Measurements from ENCODE around the gene SRGAP3.

Gene SRGAP3

DNA sequence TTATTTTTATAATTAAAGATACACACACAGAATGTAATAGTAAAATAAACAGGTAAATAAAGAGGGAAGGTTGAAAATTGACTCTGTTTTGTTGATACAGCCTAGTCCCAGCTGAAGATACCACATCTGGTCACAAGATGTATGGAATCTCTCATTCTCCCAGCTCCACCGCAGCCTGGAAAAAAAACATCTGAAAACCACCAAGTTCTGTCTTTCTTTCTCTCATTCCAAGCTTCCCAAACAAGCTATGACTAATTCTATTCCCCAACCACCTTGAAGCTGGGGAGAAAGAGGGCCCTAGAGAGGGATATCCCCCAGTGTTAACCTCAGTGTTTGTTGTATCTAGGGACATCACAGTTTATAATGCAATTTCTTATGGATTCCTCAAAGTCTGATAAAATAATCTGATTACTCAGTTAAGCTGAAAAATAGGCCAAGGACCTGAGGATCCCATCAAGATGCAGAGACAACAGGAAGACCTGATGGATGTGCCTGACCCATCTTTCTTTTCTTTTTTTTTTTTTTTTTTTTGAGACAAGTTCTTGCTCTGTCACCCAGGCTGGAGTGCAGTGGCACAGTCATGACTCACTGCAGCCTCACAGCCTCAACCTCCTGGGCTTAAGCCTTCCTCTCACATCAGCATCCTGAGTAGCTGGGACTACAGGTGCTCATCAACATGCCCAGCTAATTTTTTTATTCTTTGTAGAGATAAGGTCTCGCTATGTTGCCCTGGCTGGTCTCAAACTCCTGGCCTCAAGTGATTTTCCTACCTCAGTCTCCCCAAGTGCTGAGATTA, 38.1 kb downstream of the SRGAP3 start:
- H3K36me3 ChIP-seq, result no peaks in the 10 kb centered on the region
- no peak overlapping the region for H3K4me3 ChIP-seq (ENCODE audit: low read depth in 1 of 2, low read length in 1 of 2)
- H3K27ac ChIP-seq, result no peak overlapping the region
- H3K9me3 ChIP-seq, result no peaks in the 10 kb centered on the region
- H3K27me3 ChIP-seq, result no peaks in the 10 kb centered on the region
- no peaks in the 10 kb centered on the region for H3K4me1 ChIP-seq (ENCODE audit: control insufficient read depth in 1 of 2, insufficient read depth in 1 of 2, low read depth in 1 of 2, low read length in 1 of 2)
- TF ChIP-seq, protein P1, sequence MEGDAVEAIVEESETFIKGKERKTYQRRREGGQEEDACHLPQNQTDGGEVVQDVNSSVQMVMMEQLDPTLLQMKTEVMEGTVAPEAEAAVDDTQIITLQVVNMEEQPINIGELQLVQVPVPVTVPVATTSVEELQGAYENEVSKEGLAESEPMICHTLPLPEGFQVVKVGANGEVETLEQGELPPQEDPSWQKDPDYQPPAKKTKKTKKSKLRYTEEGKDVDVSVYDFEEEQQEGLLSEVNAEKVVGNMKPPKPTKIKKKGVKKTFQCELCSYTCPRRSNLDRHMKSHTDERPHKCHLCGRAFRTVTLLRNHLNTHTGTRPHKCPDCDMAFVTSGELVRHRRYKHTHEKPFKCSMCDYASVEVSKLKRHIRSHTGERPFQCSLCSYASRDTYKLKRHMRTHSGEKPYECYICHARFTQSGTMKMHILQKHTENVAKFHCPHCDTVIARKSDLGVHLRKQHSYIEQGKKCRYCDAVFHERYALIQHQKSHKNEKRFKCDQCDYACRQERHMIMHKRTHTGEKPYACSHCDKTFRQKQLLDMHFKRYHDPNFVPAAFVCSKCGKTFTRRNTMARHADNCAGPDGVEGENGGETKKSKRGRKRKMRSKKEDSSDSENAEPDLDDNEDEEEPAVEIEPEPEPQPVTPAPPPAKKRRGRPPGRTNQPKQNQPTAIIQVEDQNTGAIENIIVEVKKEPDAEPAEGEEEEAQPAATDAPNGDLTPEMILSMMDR (IDR thresholded peaks at IDR 0.05), result no peak

DNA sequence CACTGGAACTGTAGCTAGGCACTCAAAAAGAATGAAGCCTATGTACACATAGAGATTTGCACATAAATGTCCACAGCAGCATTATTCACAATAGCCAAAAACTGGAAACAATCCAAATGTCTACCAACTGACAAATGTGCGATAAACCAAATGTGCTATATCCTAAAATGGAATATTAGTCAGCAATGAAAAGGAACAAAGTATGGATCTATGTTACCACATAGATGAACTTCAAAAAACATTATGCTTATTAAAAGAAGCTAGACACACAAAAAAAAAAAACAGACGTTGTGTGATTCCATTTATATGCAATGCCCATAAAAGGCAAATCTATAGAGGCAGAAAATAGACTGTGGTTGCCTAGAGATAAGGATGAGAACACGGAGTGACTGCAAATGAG, 39.7 kb downstream of the SRGAP3 start:
- no peaks in the 10 kb centered on the region for H3K27me3 ChIP-seq
- no peaks in the 10 kb centered on the region for H3K9me3 ChIP-seq
- H3K4me3 ChIP-seq (ENCODE audit: low read depth in 1 of 2, low read length in 1 of 2), result no peak overlapping the region
- H3K27ac ChIP-seq, result no peak overlapping the region
- H3K36me3 ChIP-seq, result no peaks in the 10 kb centered on the region
- no peaks in the 10 kb centered on the region for H3K4me1 ChIP-seq (ENCODE audit: control insufficient read depth in 1 of 2, insufficient read depth in 1 of 2, low read depth in 1 of 2, low read length in 1 of 2)
- TF ChIP-seq, protein P1 (IDR thresholded peaks at IDR 0.05), result no peak

DNA sequence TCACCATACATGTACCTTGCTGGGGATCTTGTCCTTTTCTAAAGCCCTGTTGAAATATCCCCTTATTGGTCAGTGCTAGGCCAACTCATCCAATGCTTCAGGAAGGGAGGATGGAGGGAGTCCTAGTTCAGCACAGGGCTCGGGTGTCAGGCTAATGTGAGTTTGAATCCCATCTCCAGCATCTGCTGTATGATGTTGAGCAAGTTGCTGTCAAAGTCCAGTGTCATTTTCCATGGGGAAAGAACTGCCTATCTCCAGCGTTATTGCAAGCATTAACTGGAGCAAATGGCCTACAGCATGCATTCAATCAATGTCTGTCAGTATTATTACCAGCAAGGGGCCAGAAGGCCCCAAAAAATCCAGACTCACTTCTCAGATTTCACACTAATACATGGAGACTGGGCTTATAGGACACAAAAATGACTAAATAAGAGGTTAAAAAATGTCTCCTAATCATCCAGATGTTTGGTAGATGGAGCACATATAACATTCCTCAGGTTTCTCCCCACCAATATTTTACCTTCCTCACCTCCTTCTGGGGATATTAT, 40.8 kb downstream of the SRGAP3 start:
- no peaks in the 10 kb centered on the region for H3K36me3 ChIP-seq
- H3K27ac ChIP-seq, result no peak overlapping the region
- H3K4me3 ChIP-seq (ENCODE audit: low read depth in 1 of 2, low read length in 1 of 2), result no peak overlapping the region
- H3K4me1 ChIP-seq (ENCODE audit: control insufficient read depth in 1 of 2, insufficient read depth in 1 of 2, low read depth in 1 of 2, low read length in 1 of 2), result no peaks in the 10 kb centered on the region
- H3K27me3 ChIP-seq, result no peaks in the 10 kb centered on the region
- no peaks in the 10 kb centered on the region for H3K9me3 ChIP-seq
- TF ChIP-seq, protein P1 (IDR thresholded peaks at IDR 0.05), result no peak

DNA sequence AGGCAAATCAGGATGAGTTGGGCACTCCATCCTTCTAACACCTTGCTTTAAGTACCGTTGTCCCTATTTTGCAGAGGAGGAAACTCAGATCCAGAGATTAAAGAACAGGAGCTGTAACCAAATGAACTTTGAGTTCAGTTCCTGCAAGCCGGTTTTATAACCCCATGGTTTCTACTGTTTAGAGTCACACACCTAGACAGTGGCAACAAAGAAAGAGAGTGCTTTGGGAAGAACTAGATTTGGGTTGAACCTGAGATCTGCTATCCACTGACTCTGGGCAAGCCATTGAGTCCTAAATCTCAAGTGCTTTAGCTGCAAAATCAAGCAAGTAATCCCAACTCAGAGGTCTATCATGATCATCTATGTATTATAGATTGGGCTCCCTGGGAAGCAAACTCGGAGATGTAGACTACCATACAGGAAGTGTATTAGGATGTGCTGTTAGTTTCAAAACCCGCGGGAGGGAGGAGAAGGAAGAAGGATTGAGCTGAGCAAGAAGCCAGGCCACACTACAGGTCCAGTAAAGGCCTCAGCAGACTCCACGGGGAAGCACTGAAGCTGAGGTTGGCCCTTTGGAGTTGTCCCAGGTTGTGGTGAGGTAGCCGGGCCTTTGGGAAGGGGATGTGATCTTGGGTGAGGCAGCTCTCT, 42.2 kb downstream of the SRGAP3 start:
- Histone ChIP-seq H3K4me3 (ENCODE audit: low read depth in 1 of 2, low read length in 1 of 2) (no peak overlapping the region), H3K36me3 (no peaks in the 10 kb centered on the region), H3K9me3 (no peaks in the 10 kb centered on the region), H3K27me3 (no peaks in the 10 kb centered on the region), H3K27ac (no peak overlapping the region), H3K4me1 (ENCODE audit: control insufficient read depth in 1 of 2, insufficient read depth in 1 of 2, low read depth in 1 of 2, low read length in 1 of 2) (no peaks in the 10 kb centered on the region)
- TF ChIP-seq, protein P1 (IDR thresholded peaks at IDR 0.05), result no peak

DNA sequence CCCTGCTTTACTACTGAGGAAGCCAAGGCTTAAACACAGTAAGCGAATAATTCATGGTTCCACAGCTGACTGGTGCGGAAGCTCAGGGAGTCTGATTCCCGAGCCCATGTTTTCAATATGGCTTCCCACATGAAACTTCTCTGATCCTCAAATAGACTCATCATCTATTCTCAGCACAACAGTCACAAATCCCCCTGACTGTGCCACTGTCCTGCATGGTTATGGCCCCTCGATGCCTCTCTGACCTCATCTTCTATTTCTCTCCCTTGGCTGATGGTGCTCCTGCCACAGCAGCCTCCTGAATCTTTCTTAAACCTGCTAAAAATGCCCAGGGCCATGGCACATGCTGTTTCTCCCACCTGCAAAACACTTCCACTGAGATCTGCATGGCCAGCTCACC, 43.2 kb downstream of the SRGAP3 start:
- H3K4me1 ChIP-seq (ENCODE audit: control insufficient read depth in 1 of 2, insufficient read depth in 1 of 2, low read depth in 1 of 2, low read length in 1 of 2), result no peaks in the 10 kb centered on the region
- H3K27ac ChIP-seq, result no peak overlapping the region
- no peak overlapping the region for H3K4me3 ChIP-seq (ENCODE audit: low read depth in 1 of 2, low read length in 1 of 2)
- no peaks in the 10 kb centered on the region for H3K9me3 ChIP-seq
- TF ChIP-seq, protein P1 (IDR thresholded peaks at IDR 0.05), result no peak
- H3K36me3 ChIP-seq, result no peaks in the 10 kb centered on the region
- no peaks in the 10 kb centered on the region for H3K27me3 ChIP-seq
